ENCODE results near the gene HSBP1. TPM values are rescaled to one million over a fixed set of nuclear protein-coding genes. Genes with fewer than 3 reads are reported as not detected.

HSBP1 gene
- polyA plus RNA-seq, 2 of the 4 experiments (the other 2 are of a cell fraction), result 190 to 280 TPM

DNA sequence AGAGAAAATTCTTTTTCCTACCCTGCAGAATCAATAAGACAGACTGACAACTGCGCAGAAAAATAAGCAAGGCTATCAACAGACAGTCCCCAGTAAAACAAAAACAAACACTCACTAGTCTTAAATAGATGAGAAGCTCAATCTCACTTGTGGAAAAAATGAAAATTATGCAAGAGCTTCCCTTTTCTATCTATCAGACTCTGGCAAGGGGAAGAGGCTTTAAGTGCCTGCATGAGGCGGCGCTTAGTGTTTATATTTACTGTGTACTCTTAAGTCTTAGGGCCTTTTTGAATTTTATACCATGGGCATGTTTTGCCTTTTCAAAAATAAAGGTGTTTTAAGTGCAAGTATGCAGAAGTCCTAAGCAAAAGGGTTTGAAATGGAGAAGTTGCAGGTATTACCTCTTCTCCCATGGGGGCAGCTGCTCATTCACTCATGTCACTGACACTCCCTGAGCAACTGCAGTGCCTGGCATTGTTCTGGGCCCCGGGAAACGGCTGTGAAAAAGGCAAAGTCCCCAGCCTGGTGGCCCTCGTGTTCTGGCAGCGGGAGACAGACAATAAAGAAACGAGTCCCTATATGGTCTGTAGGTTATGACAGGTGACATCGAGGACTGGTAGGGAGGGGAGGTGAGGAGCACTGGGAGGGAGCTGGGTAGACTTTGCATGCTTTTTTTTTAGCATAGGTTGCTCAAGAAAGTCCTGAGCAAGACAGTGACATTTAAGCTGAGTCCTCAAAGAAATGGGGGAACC lies 35.2 kb downstream of the HSBP1 start:
- POLR2A ChIA-PET, result no interaction called here
- no peak overlapping the region for H3K4me3 ChIP-seq

DNA sequence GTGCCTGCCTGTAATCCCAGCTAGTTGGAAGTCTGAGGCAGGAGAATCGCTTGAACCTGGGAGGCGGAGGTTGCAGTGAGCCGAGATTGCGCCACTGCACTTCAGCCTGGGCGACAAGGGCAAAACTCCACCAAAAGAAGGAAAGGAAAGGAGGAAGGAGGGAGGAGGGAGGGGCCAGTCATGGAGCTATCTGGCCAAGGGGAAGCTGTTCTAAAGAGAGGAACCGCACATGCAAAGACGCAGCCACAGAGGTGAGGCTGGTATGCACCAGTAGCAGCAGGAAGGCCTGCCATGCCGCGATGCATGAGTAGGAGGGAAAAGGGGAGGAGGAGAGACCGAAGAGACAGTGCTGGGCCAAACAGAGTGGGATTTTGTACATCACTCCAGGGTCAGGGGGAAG lies 35.9 kb downstream of the HSBP1 start:
- CTCF ChIA-PET, result no interaction called here
- no peak for TF ChIP-seq MAZ (IDR thresholded peaks at IDR 0.05; ENCODE audit: borderline replicate concordance, low read depth, low read length)
- no peak for TF ChIP-seq NPAS2 (CRISPR knock-in tag; IDR thresholded peaks at IDR 0.05; ENCODE audit: borderline replicate concordance)
- TF ChIP-seq BHLHE40 (IDR thresholded peaks at IDR 0.05; ENCODE audit: low read depth, low read length), result no peak
- TF ChIP-seq, protein P1, sequence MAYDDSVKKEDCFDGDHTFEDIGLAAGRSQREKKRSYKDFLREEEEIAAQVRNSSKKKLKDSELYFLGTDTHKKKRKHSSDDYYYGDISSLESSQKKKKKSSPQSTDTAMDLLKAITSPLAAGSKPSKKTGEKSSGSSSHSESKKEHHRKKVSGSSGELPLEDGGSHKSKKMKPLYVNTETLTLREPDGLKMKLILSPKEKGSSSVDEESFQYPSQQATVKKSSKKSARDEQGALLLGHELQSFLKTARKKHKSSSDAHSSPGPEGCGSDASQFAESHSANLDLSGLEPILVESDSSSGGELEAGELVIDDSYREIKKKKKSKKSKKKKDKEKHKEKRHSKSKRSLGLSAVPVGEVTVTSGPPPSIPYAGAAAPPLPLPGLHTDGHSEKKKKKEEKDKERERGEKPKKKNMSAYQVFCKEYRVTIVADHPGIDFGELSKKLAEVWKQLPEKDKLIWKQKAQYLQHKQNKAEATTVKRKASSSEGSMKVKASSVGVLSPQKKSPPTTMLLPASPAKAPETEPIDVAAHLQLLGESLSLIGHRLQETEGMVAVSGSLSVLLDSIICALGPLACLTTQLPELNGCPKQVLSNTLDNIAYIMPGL (CRISPR knock-in tag; IDR thresholded peaks at IDR 0.05; ENCODE audit: borderline replicate concordance), result no peak
- TF ChIP-seq RCOR1 (IDR thresholded peaks at IDR 0.05; ENCODE audit: low read depth, low read length), result no peak
- TF ChIP-seq CHD2 (IDR thresholded peaks at IDR 0.05; ENCODE audit: low read length, partially characterized antibody), result no peak
- TF ChIP-seq KDM1A (IDR thresholded peaks at IDR 0.05; ENCODE audit: low read depth), result no peak
- no peak for TF ChIP-seq SREBF2 (IDR thresholded peaks at IDR 0.05)
- no peak for TF ChIP-seq SMC3 (IDR thresholded peaks at IDR 0.05)
- no peak for TF ChIP-seq MYC (IDR thresholded peaks at IDR 0.05; ENCODE audit: borderline replicate concordance, low read length)
- TF ChIP-seq, protein P2, sequence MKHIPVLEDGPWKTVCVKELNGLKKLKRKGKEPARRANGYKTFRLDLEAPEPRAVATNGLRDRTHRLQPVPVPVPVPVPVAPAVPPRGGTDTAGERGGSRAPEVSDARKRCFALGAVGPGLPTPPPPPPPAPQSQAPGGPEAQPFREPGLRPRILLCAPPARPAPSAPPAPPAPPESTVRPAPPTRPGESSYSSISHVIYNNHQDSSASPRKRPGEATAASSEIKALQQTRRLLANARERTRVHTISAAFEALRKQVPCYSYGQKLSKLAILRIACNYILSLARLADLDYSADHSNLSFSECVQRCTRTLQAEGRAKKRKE (CRISPR knock-in tag; IDR thresholded peaks at IDR 0.05; ENCODE audit: low read depth), result no peak
- TF ChIP-seq JUN (IDR thresholded peaks at IDR 0.05), result no peak
- TF ChIP-seq HOXB13 (CRISPR knock-in tag; IDR thresholded peaks at IDR 0.05; ENCODE audit: low read depth), result no peak
- ATAC-seq, result no peak
- H3K4me1 ChIP-seq, result no peaks in the 10 kb centered on the region
- WGBS (ENCODE audit: missing lambda C conversion rate), result 77% methylated on average over 10 of the region's 10 CpGs
- no peak overlapping the region for H3K27ac ChIP-seq
- no peak overlapping the region for H3K4me3 ChIP-seq
- POLR2A ChIA-PET, result no interaction called here
- no peak for DNase-seq (ENCODE audit: low read depth in 1 of 2, low spot score in 1 of 2)
- H3K9me3 ChIP-seq, result no peaks in the 10 kb centered on the region
- no peak for FAIRE-seq
- H3K4me2 ChIP-seq, result no peak overlapping the region

More for the DNA sequence above, 35.2 kb downstream of the HSBP1 start:
- no peak overlapping the region for H3K4me2 ChIP-seq
- ATAC-seq (no peak), DNase-seq (ENCODE audit: low read depth in 1 of 2, low spot score in 1 of 2) (no peak), FAIRE-seq (no peak)
- no peak for TF ChIP-seq ZSCAN20 (CRISPR knock-in tag; IDR thresholded peaks at IDR 0.05)
- TF ChIP-seq EHMT2 (IDR thresholded peaks at IDR 0.05; ENCODE audit: low read depth), result no peak
- no peak for TF ChIP-seq CBX2 (IDR thresholded peaks at IDR 0.05; ENCODE audit: borderline replicate concordance, low read depth)
- no peak for TF ChIP-seq RCOR1 (IDR thresholded peaks at IDR 0.05; ENCODE audit: low read depth, low read length)
- TF ChIP-seq NPAS2 (CRISPR knock-in tag; IDR thresholded peaks at IDR 0.05; ENCODE audit: borderline replicate concordance), result no peak
- no peak for TF ChIP-seq KDM5A (IDR thresholded peaks at IDR 0.05)
- TF ChIP-seq, protein P1 (CRISPR knock-in tag; IDR thresholded peaks at IDR 0.05; ENCODE audit: borderline replicate concordance), result no peak
- TF ChIP-seq, protein P3, sequence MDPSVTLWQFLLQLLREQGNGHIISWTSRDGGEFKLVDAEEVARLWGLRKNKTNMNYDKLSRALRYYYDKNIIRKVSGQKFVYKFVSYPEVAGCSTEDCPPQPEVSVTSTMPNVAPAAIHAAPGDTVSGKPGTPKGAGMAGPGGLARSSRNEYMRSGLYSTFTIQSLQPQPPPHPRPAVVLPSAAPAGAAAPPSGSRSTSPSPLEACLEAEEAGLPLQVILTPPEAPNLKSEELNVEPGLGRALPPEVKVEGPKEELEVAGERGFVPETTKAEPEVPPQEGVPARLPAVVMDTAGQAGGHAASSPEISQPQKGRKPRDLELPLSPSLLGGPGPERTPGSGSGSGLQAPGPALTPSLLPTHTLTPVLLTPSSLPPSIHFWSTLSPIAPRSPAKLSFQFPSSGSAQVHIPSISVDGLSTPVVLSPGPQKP (IDR thresholded peaks at IDR 0.05; ENCODE audit: low read depth, low read length), result no peak
- no peak for TF ChIP-seq TFCP2L1 (CRISPR knock-in tag; IDR thresholded peaks at IDR 0.05)
- no peak for TF ChIP-seq CBX8 (IDR thresholded peaks at IDR 0.05)
- H3K4me1 ChIP-seq, result no peaks in the 10 kb centered on the region
- no peaks in the 10 kb centered on the region for H3K9me3 ChIP-seq
- 46% methylated on average over 9 of the region's 9 CpGs for WGBS (ENCODE audit: missing lambda C conversion rate)
- CTCF ChIA-PET, result no interaction called here
- H3K27ac ChIP-seq, result no peak overlapping the region
